Mucosa of descending colon (tissue), 3 donors: ENCODE measurements around the gene ART5. TPM values are rescaled to one million over a fixed set of nuclear protein-coding genes. Genes with fewer than 3 reads are reported as not detected.

Source experiments
- ATAC-seq: fragments of 200-7000 bp; cut with Tn5 transposase; one replicate; pipeline ENCODE4 v1.9.1; 2020; ENCODE audit warnings: mild to moderate bottlenecking, moderate library complexity
- DNase-seq, 3 donors: peaks; one replicate each; pipeline ENCODE4 v3.0.0-alpha.2; 2020
- H3K36me3 ChIP-seq: fragments of 200-600 bp; one replicate; pipeline ENCODE4 v1.8.0; 2021; ENCODE audit warnings: low read depth, mild to moderate bottlenecking
- H3K4me1 ChIP-seq: fragments of 200-600 bp; one replicate; pipeline ENCODE4 v1.8.0; 2021; ENCODE audit warnings: low read depth, mild to moderate bottlenecking
- H3K4me3 ChIP-seq: fragments of 200-600 bp; one replicate; pipeline ENCODE4 v1.8.0; 2021; ENCODE audit warnings: mild to moderate bottlenecking
- H3K9me3 ChIP-seq: fragments of 200-600 bp; one replicate; pipeline ENCODE4 v1.8.0; 2021; ENCODE audit warnings: mild to moderate bottlenecking
- intact Hi-C, 2 donors: fragments of 100-400 bp; cut with DNase I in 1 of 2; cut with micrococcal nuclease in 1 of 2; formaldehyde crosslinking; loops; one replicate each; pipeline versions ENCODE4 v1.11.0 to v1.11.1; 2022; cut with DNase I, micrococcal nuclease
- total RNA-seq, 3 donors: library from RNA; stranded (reverse); fragmentation: NEBNext Ultra II Directional in 2 of 3; extraction: Animal tissue kit (Norgen Biotek cat#: 25700) in 2 of 3; gene quantifications; one replicate each; pipeline versions ENCODE4 v1.2.1 to v1.2.4, GENCODE V29; 2021 to 2023
- TF ChIP-seq, protein P1 (sequence below): fragments of 200-600 bp; IDR thresholded peaks from one replicate; pipeline ENCODE4 v1.8.0; 2022; ENCODE audit warnings: antibody characterized with exemption, mild to moderate bottlenecking
- donor health status: DM: no; HTN: no; CAD: no; lungs with moderate emphysema.
- donor health status: DM: no; HTN: no; CAD: no.
- donor health status: DM: no; HTN: yes; CAD: no.

The ART5 gene
- total RNA-seq, 3 donors from 2014 or later = not detected

DNA sequence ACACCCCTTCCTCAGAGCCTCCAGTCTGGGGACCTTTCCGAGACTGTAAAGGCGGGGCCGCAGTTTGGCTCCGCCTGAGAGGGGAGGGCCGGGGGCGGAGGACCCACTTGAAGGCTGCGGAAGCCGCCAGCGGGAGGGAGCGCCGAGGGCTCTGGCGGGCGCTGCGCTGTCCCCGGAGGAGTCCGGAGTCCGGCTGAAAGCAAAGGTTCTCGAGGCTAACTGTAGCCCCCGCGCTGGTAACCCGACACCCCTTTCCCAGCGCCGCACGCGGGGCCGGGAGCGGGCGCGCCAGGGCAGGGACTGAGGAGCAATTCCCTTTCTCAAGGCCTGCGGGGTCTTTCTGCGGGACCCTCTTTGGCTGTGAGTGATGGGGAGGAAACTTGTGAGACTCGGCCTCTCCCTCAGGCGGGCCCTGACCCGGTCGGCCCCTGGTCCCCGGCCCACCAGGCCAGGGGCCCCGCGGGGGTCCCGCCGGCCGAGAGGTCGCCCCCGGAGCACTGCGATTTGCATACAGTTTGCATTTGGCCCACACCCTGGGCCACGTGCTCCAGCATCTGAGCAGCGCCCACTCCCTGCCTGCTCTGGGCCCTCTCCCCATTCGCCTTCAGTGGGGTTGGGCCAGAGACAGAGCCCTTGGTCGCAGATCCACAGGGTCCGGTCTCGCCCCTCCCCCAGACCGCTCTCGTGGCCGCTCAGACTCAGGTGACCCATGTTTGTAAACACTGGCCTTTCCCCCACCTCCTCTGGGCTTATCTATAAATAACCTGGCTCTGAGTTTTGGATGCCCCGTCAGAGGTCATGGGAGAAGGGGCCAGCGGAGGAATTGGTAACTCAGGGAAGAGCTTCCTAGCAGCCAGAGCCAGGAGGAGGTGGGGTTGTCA lies 519 bp upstream of the ART5 start:
- peak; percentile 71 to 81 (median 78) for DNase-seq
- H3K4me1 ChIP-seq = peaks cover 12% of the 10 kb centered on the region
- TF ChIP-seq, protein P1, sequence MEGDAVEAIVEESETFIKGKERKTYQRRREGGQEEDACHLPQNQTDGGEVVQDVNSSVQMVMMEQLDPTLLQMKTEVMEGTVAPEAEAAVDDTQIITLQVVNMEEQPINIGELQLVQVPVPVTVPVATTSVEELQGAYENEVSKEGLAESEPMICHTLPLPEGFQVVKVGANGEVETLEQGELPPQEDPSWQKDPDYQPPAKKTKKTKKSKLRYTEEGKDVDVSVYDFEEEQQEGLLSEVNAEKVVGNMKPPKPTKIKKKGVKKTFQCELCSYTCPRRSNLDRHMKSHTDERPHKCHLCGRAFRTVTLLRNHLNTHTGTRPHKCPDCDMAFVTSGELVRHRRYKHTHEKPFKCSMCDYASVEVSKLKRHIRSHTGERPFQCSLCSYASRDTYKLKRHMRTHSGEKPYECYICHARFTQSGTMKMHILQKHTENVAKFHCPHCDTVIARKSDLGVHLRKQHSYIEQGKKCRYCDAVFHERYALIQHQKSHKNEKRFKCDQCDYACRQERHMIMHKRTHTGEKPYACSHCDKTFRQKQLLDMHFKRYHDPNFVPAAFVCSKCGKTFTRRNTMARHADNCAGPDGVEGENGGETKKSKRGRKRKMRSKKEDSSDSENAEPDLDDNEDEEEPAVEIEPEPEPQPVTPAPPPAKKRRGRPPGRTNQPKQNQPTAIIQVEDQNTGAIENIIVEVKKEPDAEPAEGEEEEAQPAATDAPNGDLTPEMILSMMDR = no peak
- intact Hi-C loops = no loop called here
- H3K9me3 ChIP-seq = no peaks in the 10 kb centered on the region
- no peak overlapping the region for H3K4me3 ChIP-seq
- ATAC-seq = peak; percentile 91
- H3K36me3 ChIP-seq = no peaks in the 10 kb centered on the region

DNA sequence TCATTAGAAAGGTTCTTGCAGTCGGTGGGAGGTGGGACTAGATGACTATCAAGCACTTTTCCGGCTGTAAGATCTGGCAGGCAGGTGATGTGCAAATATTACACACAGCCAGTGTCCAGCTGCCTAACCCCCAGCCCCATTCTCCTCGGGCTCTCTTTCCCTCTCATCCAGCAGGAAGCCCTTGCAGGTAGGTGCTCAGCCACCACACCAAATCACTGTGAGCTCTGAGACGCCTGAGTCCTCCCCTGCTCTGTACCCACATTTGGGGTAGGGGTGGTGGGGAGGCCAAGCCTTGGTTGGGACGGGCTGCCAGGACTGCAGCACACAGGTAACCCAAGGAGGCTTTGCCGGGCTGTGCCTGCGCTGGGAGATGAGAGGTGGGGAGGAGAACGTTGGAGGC lies 601 bp downstream of the ART5 start:
- intact Hi-C loops = no loop called here
- ATAC-seq = no peak
- Histone ChIP-seq H3K36me3 (no peaks in the 10 kb centered on the region), H3K9me3 (no peaks in the 10 kb centered on the region), H3K4me1 (peaks cover 12% of the 10 kb centered on the region), H3K4me3 (no peak overlapping the region)
- TF ChIP-seq, protein P1 = no peak
- no peak for DNase-seq

DNA sequence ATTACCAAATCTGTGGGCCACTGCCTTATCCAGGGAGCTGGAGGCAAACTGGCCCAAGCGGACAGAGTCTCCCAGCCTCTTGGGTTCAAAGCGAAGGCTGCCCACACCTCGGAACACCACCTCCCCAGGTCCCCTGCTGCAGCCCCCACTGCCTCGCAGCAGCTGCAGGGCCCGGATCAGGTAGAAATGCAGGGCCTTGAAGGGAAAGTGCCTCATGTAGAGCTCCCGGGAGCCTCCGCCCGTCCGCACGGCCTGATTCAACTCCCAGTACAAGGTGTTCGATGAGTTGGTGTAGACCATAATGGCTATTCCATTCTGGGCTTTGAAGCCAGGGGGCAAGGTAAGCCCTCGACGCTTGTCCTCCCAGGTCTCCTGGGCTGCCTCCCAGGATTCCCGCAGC lies 2.0 kb downstream of the ART5 start:
- intact Hi-C loops = no loop called here
- TF ChIP-seq, protein P1 = no peak
- DNase-seq = no peak
- H3K36me3 ChIP-seq = no peaks in the 10 kb centered on the region
- peaks cover 12% of the 10 kb centered on the region for H3K4me1 ChIP-seq
- no peak for ATAC-seq
- H3K4me3 ChIP-seq = no peak overlapping the region
- H3K9me3 ChIP-seq = no peaks in the 10 kb centered on the region

DNA sequence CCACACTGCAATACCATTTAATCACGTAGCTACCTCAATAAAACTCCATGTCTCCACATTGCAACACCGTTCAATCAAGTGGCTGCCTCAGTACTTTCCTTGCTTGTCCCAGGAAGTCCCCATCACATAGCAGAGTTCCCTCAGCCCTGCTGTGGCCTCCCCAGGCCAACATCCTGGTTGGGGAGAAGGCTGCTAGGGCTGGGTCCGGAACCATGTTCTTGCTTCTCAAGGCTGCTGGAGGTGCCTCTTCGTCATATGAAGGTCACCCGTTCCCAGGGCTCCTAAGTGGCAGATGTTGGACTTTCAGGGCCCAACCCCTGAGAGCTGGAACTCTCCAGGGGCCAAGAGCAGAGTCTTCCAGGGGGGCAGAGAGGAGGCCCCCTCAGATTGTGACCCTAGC lies 3.3 kb downstream of the ART5 start:
- H3K4me3 ChIP-seq = no peak overlapping the region
- no peaks in the 10 kb centered on the region for H3K36me3 ChIP-seq
- ATAC-seq (no peak), DNase-seq (no peak)
- intact Hi-C loops = no loop called here
- TF ChIP-seq, protein P1 = no peak
- peaks cover 12% of the 10 kb centered on the region for H3K4me1 ChIP-seq
- no peaks in the 10 kb centered on the region for H3K9me3 ChIP-seq

DNA sequence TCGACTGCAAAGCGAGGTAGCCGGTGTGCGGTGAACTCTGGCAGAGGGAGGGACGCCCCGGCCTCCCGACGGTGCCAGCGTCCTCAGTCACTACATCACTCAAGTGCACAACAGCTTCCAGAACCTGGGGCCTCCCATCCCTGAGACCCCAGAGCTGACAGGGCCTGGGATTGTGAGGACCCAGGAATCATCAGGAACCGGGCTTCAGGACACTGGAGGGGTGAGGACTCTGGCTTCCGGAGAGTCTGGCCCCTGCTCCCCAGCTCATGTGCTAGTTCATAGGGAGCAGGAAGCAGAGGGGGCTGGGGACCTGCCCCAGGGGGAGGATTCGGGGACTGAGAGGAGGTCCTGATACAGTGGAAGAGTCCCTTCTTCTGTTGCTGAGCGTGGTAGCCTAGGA lies 4.6 kb downstream of the ART5 start:
- H3K36me3 ChIP-seq = no peaks in the 10 kb centered on the region
- H3K4me1 ChIP-seq = peaks cover 2% of the 10 kb centered on the region
- no peak overlapping the region for H3K4me3 ChIP-seq
- H3K9me3 ChIP-seq = no peaks in the 10 kb centered on the region
- TF ChIP-seq, protein P1 = no peak
- intact Hi-C loops = no loop called here
- no peak for DNase-seq
- no peak for ATAC-seq
